PC-9 (cell line): ENCODE data around the gene RGS3. TPM values are rescaled to one million over a fixed set of nuclear protein-coding genes. Genes with fewer than 3 reads are reported as not detected.

Experiments
- BruUV-seq: library from RNA; stranded (reverse); fragments of 400-500 nt; replicated peaks from 2 replicates; lab custom pipeline; 2021; lab: Mats Ljungman, UMichigan
- CTCF ChIA-PET: fragments of 300-600 bp; sonication (Branson Sonifier 250); formaldehyde crosslinking; loops from one replicate; lab custom pipeline; 2022; ENCODE audit warnings: antibody characterized with exemption; lab: Charles Lee
- POLR2A ChIA-PET: fragments of 300-600 bp; sonication (Branson Sonifier 250); formaldehyde crosslinking; loops from one replicate; lab custom pipeline; 2022; ENCODE audit warnings: antibody characterized with exemption; ENCODE audit not compliant: unreplicated experiment; lab: Charles Lee
- DNase-seq, 2 experiments: peaks; one replicate each; pipeline versions ENCODE4 v3.0.0 to v3.0.0-alpha.2; 2015 to 2022; ENCODE audit warnings: mixed read lengths in 1 of 2
- H2AFZ ChIP-seq: fragments of 200-600 bp; sonication (generic); 2 replicates; pipeline ENCODE4 v1.8.1; 2017; ENCODE audit warnings: antibody characterized with exemption
- H3F3A ChIP-seq: fragments of 200-600 bp; sonication (generic); 2 replicates; pipeline ENCODE4 v1.8.1; 2017; ENCODE audit warnings: antibody characterized with exemption, mild to moderate bottlenecking, low read depth; ENCODE audit not compliant: insufficient read depth
- H3K27ac ChIP-seq: fragments of 200-600 bp; sonication (generic); 2 replicates; pipeline ENCODE4 v1.6.1; 2016; ENCODE audit warnings: mixed run types
- H3K27me3 ChIP-seq: fragments of 200-600 bp; sonication (generic); 2 replicates; pipeline ENCODE4 v1.6.1; 2016; ENCODE audit warnings: low read depth, mixed run types; ENCODE audit not compliant: insufficient read depth
- H3K36me3 ChIP-seq: fragments of 200-600 bp; sonication (generic); 2 replicates; pipeline ENCODE4 v1.6.1; 2016; ENCODE audit warnings: low read depth, mixed run types
- H3K4me1 ChIP-seq: fragments of 200-600 bp; sonication (generic); replicated peaks from 2 replicates; pipeline ENCODE4 v1.6.1; 2016; ENCODE audit warnings: mixed run types; ENCODE audit not compliant: insufficient read depth
- H3K4me2 ChIP-seq: fragments of 200-600 bp; sonication (generic); 2 replicates; pipeline ENCODE4 v1.6.1; 2017; ENCODE audit warnings: mixed run types
- H3K4me3 ChIP-seq: fragments of 200-600 bp; sonication (generic); 2 replicates; pipeline ENCODE4 v1.6.1; 2016; ENCODE audit warnings: mixed run types
- H3K79me2 ChIP-seq: fragments of 200-600 bp; sonication (generic); 2 replicates; pipeline ENCODE4 v1.6.1; 2017; ENCODE audit warnings: low read depth, mixed run types
- H3K9me2 ChIP-seq: fragments of 200-600 bp; sonication (generic); 2 replicates; pipeline ENCODE4 v1.8.1; 2017; ENCODE audit warnings: mild to moderate bottlenecking; ENCODE audit not compliant: insufficient read depth
- H3K9me3 ChIP-seq: fragments of 200-600 bp; sonication (generic); 2 replicates; pipeline ENCODE4 v1.8.1; 2016; ENCODE audit warnings: low read depth; ENCODE audit not compliant: insufficient read depth
- H4K20me1 ChIP-seq: fragments of 200-600 bp; sonication (generic); 2 replicates; pipeline ENCODE4 v1.8.1; 2017; ENCODE audit not compliant: insufficient read depth
- CTCF ChIP-seq: fragments of 200-600 bp; sonication (generic); conservative IDR thresholded peaks from 2 replicates; pipeline ENCODE4 v1.6.1; 2017; ENCODE audit warnings: mixed run types, antibody characterized with exemption, mild to moderate bottlenecking, moderate library complexity
- EZH2 ChIP-seq: fragments of 200-600 bp; sonication (generic); IDR thresholded peaks from 2 replicates; pipeline ENCODE4 v1.8.0; 2017; ENCODE audit warnings: antibody characterized with exemption, low read depth
- intact Hi-C: fragments of 100-400 bp; cut with micrococcal nuclease; formaldehyde crosslinking; loops from one replicate; pipeline ENCODE4 v1.10.0; 2022; ENCODE audit not compliant: unreplicated experiment
- total RNA-seq: library from RNA; stranded (reverse); gene quantifications from 2 replicates; pipeline ENCODE4 v1.2.3, GENCODE V29; 2021

Gene RGS3
- total RNA-seq, 1 experiment from 2014 or later, result 75.8 TPM

- no peak overlapping the region for H3K4me3 ChIP-seq
- no TSS peak for BruUV-seq
- no peaks in the 10 kb centered on the region for H3K9me2 ChIP-seq
- H3K9me3 ChIP-seq, result no peaks in the 10 kb centered on the region
- no peaks in the 10 kb centered on the region for H3K27me3 ChIP-seq
- H3F3A ChIP-seq, result no peaks in the 10 kb centered on the region
- TF ChIP-seq CTCF (no peak), EZH2 (no peak)
- CTCF ChIA-PET, result no interaction called here
- no peaks in the 10 kb centered on the region; the same call in 1 of the 2 replicates for H4K20me1 ChIP-seq
- peaks cover 3% of the 10 kb centered on the region; the same call in 1 of the 2 replicates for H3K36me3 ChIP-seq
- intact Hi-C loops, result loop anchor here (10.0 kb wide), 1 partner anchor 130 kb away; no protein-coding TSS in a partner anchor
- no peak for DNase-seq
- no peak overlapping the region for H2AFZ ChIP-seq
- no peak overlapping the region for H3K27ac ChIP-seq
- H3K4me1 ChIP-seq, result no peaks in the 10 kb centered on the region
- POLR2A ChIA-PET, result no interaction called here
- no peaks in the 10 kb centered on the region for H3K79me2 ChIP-seq
- H3K4me2 ChIP-seq, result no peak overlapping the region
Observed at GRCh38 chr9:113524468-113524867, 60.9 kb downstream of the RGS3 start.

GRCh38 chr9:113525205-113525604 is 61.7 kb downstream of the RGS3 start:
- H2AFZ ChIP-seq, result no peak overlapping the region
- no peaks in the 10 kb centered on the region for H3K9me3 ChIP-seq
- H4K20me1 ChIP-seq, result no peaks in the 10 kb centered on the region; the same call in 1 of the 2 replicates
- no peak for TF ChIP-seq EZH2
- TF ChIP-seq CTCF, result no peak
- H3K4me1 ChIP-seq, result no peaks in the 10 kb centered on the region
- no TSS peak for BruUV-seq
- no peak overlapping the region for H3K4me3 ChIP-seq
- H3K9me2 ChIP-seq, result no peaks in the 10 kb centered on the region
- POLR2A ChIA-PET, result no interaction called here
- H3K27ac ChIP-seq, result no peak overlapping the region
- CTCF ChIA-PET, result no interaction called here
- H3K36me3 ChIP-seq, result peaks cover 3% of the 10 kb centered on the region; the same call in 1 of the 2 replicates
- H3K79me2 ChIP-seq, result no peaks in the 10 kb centered on the region
- no peaks in the 10 kb centered on the region for H3F3A ChIP-seq
- no peaks in the 10 kb centered on the region for H3K27me3 ChIP-seq
- intact Hi-C loops, result loop anchor here (10.0 kb wide), 1 partner anchor 130 kb away; no protein-coding TSS in a partner anchor
- no peak overlapping the region for H3K4me2 ChIP-seq
- DNase-seq, result no peak

- no TSS peak for BruUV-seq
- POLR2A ChIA-PET, result no interaction called here
- no peaks in the 10 kb centered on the region; the same call in 1 of the 2 replicates for H4K20me1 ChIP-seq
- no peak overlapping the region for H3K4me2 ChIP-seq
- H3K9me3 ChIP-seq, result no peaks in the 10 kb centered on the region
- no peak overlapping the region for H2AFZ ChIP-seq
- no peaks in the 10 kb centered on the region for H3F3A ChIP-seq
- H3K36me3 ChIP-seq, result peaks cover 3% of the 10 kb centered on the region; the same call in 1 of the 2 replicates
- H3K27ac ChIP-seq, result no peak overlapping the region
- no peaks in the 10 kb centered on the region for H3K79me2 ChIP-seq
- DNase-seq, result no peak
- intact Hi-C loops, result loop anchor here (10.0 kb wide), 1 partner anchor 129 kb away; no protein-coding TSS in a partner anchor
- CTCF ChIA-PET, result no interaction called here
- no peaks in the 10 kb centered on the region for H3K4me1 ChIP-seq
- no peaks in the 10 kb centered on the region for H3K27me3 ChIP-seq
- no peaks in the 10 kb centered on the region for H3K9me2 ChIP-seq
- TF ChIP-seq CTCF (no peak), EZH2 (no peak)
- H3K4me3 ChIP-seq, result no peak overlapping the region
Observed at GRCh38 chr9:113525831-113526230, 62.3 kb downstream of the RGS3 start.
